Suprapubic skin (tissue), 4 donors: ENCODE measurements around the gene PPP4R3B. TPM values are rescaled to one million over a fixed set of nuclear protein-coding genes. Genes with fewer than 3 reads are reported as not detected.
"Not testable (repeated sequence)": the region's sequence is repeated elsewhere in the genome, so short reads cannot be mapped to it uniquely, and the experiment has no call there.

ENCODE experiments used
- DNase-seq, 2 donors: peaks; one replicate each; pipeline ENCODE4 v3.0.0-alpha.2; 2019; ENCODE audit warnings: low spot score in 2 of 2
- H3K27ac ChIP-seq: fragments of 200-600 bp; sonication (generic); one replicate; pipeline ENCODE4 v1.5.1; 2019
- H3K27me3 ChIP-seq: fragments of 200-600 bp; sonication (generic); one replicate; pipeline ENCODE4 v1.5.1; 2019
- H3K36me3 ChIP-seq: fragments of 200-600 bp; sonication (generic); one replicate; pipeline ENCODE4 v1.5.1; 2019
- H3K4me1 ChIP-seq: fragments of 200-600 bp; sonication (generic); one replicate; pipeline ENCODE4 v1.5.1; 2019
- H3K4me3 ChIP-seq: fragments of 200-600 bp; sonication (generic); one replicate; pipeline ENCODE4 v1.5.1; 2019; ENCODE audit warnings: mild to moderate bottlenecking
- H3K9me3 ChIP-seq: fragments of 200-600 bp; sonication (generic); one replicate; pipeline ENCODE4 v1.5.1; 2019
- CTCF ChIP-seq, 2 donors: fragments of 200-600 bp in 1 of 2; fragments of 450-650 bp in 1 of 2; sonication (generic) in 1 of 2; IDR thresholded peaks; one replicate each; pipeline ENCODE4 v1.5.1; 2016 to 2019; ENCODE audit warnings: antibody characterized with exemption in 2 of 2, mild to moderate bottlenecking in 1 of 2, moderate library complexity in 1 of 2
- EP300 ChIP-seq: sonication (generic); formaldehyde crosslinking; IDR thresholded peaks from one replicate; pipeline ENCODE4 v1.6.1; 2017; ENCODE audit warnings: antibody characterized with exemption
- POLR2A ChIP-seq, 2 donors: fragments of 450-650 bp; IDR thresholded peaks; one replicate each; pipeline ENCODE4 v1.6.1; 2017; ENCODE audit warnings: antibody characterized with exemption in 2 of 2, mild to moderate bottlenecking in 2 of 2, moderate library complexity in 2 of 2
- POLR2AphosphoS5 ChIP-seq, 3 donors: sonication (generic); formaldehyde crosslinking; IDR thresholded peaks; one replicate each; pipeline ENCODE4 v1.6.1; 2017; ENCODE audit warnings: antibody characterized with exemption in 3 of 3
- WGBS: methylation state at CpG from one replicate; pipeline ENCODE4 v1.1.5; 2018; 5-methylcytosine and 5-hydroxymethylcytosine counted together
- total RNA-seq, 4 donors: library from RNA; depleted of rRNA; stranded (reverse); fragments of >200 nt; gene quantifications; one replicate each; pipeline ENCODE4 v1.1.0, GENCODE V29; 2016

Gene PPP4R3B
- total RNA-seq, 4 donors from 2014 or later: 46.6 to 69.2 (median 65.4) TPM

- H3K9me3 ChIP-seq: no peaks in the 10 kb centered on the region
- no peaks in the 10 kb centered on the region for H3K4me1 ChIP-seq
- WGBS: 90% methylated on average over 3 of the region's 3 CpGs
- no peak for DNase-seq
- no peaks in the 10 kb centered on the region for H3K27me3 ChIP-seq
- H3K36me3 ChIP-seq: peaks cover 40% of the 10 kb centered on the region
- no peak overlapping the region for H3K27ac ChIP-seq
- no peak overlapping the region for H3K4me3 ChIP-seq
- TF ChIP-seq CTCF (IDR thresholded peaks at IDR 0.05) (no peak), POLR2A (IDR thresholded peaks at IDR 0.05) (no peak), EP300 (no peak), POLR2AphosphoS5 (IDR thresholded peaks at IDR 0.05) (no peak)
These were observed 36.0 kb downstream of the PPP4R3B start for GRCh38 chr2:55581435-55581834.

- not testable (repeated sequence) for H3K4me3 ChIP-seq, H3K9me3 ChIP-seq, H3K27ac ChIP-seq, DNase-seq, H3K27me3 ChIP-seq, H3K4me1 ChIP-seq
- H3K36me3 ChIP-seq: peaks cover 57% of the 10 kb centered on the region
- WGBS: 96% methylated on average over 8 of the region's 8 CpGs
These were observed 48.4 kb downstream of the PPP4R3B start for GRCh38 chr2:55569002-55569401.

- Histone ChIP-seq H3K27ac (no peak overlapping the region), H3K9me3 (no peaks in the 10 kb centered on the region), H3K27me3 (no peaks in the 10 kb centered on the region), H3K36me3 (peaks cover 70% of the 10 kb centered on the region), H3K4me3 (no peak overlapping the region), H3K4me1 (no peaks in the 10 kb centered on the region)
- no peak for DNase-seq
- WGBS: 94% methylated on average over 4 of the region's 4 CpGs
- no peak for TF ChIP-seq EP300
- TF ChIP-seq POLR2A (IDR thresholded peaks at IDR 0.05): no peak
- no peak for TF ChIP-seq CTCF (IDR thresholded peaks at IDR 0.05)
- TF ChIP-seq POLR2AphosphoS5 (IDR thresholded peaks at IDR 0.05): no peak
These were observed 50.1 kb downstream of the PPP4R3B start for GRCh38 chr2:55567298-55567697.

- Histone ChIP-seq H3K4me1 (no peaks in the 10 kb centered on the region), H3K4me3 (no peak overlapping the region), H3K27ac (no peak overlapping the region), H3K36me3 (peaks cover 74% of the 10 kb centered on the region), H3K27me3 (no peaks in the 10 kb centered on the region), H3K9me3 (no peaks in the 10 kb centered on the region)
- TF ChIP-seq EP300: no peak
- no peak for TF ChIP-seq CTCF (IDR thresholded peaks at IDR 0.05)
- TF ChIP-seq POLR2AphosphoS5 (IDR thresholded peaks at IDR 0.05): no peak
- no peak for TF ChIP-seq POLR2A (IDR thresholded peaks at IDR 0.05)
- DNase-seq: no peak
- WGBS: 88% methylated on average over 1 of the region's 1 CpG
These were observed 51.8 kb downstream of the PPP4R3B start for GRCh38 chr2:55565613-55566012.

GRCh38 chr2:55560855-55561254, 56.6 kb downstream of the PPP4R3B start:
- 92% methylated on average over 3 of the region's 3 CpGs for WGBS
- no peaks in the 10 kb centered on the region for H3K27me3 ChIP-seq
- H3K4me3 ChIP-seq: no peak overlapping the region
- no peak overlapping the region for H3K27ac ChIP-seq
- H3K36me3 ChIP-seq: peaks cover 79% of the 10 kb centered on the region
- DNase-seq: no peak
- no peak for TF ChIP-seq POLR2AphosphoS5 (IDR thresholded peaks at IDR 0.05)
- TF ChIP-seq EP300: no peak
- TF ChIP-seq CTCF (IDR thresholded peaks at IDR 0.05): no peak
- no peak for TF ChIP-seq POLR2A (IDR thresholded peaks at IDR 0.05)
- no peaks in the 10 kb centered on the region for H3K9me3 ChIP-seq
- H3K4me1 ChIP-seq: no peaks in the 10 kb centered on the region

GRCh38 chr2:55556809-55557208, 60.6 kb downstream of the PPP4R3B start:
- DNase-seq: no peak
- Histone ChIP-seq H3K27me3 (no peaks in the 10 kb centered on the region), H3K9me3 (no peaks in the 10 kb centered on the region), H3K36me3 (peaks cover 81% of the 10 kb centered on the region), H3K4me3 (no peak overlapping the region), H3K4me1 (no peaks in the 10 kb centered on the region), H3K27ac (no peak overlapping the region)
- TF ChIP-seq CTCF (IDR thresholded peaks at IDR 0.05) (no peak), POLR2A (IDR thresholded peaks at IDR 0.05) (no peak), EP300 (no peak), POLR2AphosphoS5 (IDR thresholded peaks at IDR 0.05) (no peak)
- WGBS: 97% methylated on average over 9 of the region's 9 CpGs
